ENCODE data around the gene TMEM44. TPM values are rescaled to one million over a fixed set of nuclear protein-coding genes. Genes with fewer than 3 reads are reported as not detected.

TMEM44 gene
- total and polyA plus RNA-seq, 2 donors (not counting 3 experiments of a cell fraction or from before 2014, with no cell fraction given) = 93.8 to 125 TPM

DNA sequence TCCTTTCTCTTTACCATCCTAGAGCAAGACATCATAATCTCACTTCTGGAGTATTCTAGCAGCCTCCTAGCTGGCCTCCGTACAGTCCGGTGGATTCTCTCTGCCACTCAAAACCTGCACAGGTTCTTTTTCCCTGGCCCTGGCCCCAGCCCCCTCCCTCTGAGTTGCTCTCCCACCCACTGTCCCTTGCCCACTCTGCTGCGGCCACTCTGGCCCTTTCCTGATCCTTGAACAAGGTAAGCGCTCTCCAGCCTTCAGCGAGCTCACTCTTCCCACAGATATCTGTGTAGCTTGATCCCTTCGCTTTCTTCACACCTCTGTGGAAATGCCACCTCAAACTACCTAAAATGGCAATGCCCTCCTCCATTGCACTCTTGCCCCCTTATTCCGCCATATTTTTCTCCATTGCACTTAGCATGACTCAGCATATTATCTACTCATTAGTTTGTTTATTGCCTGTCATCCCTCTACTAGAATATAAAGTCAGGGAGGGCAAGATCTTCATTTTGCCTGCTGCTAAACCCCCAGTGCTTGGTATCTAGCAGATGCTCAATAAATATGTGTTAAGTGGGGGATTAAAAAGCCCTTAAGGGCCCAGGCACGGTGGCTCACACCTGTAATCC lies 80.8 kb downstream of the TMEM44 start:
- H3K79me2 ChIP-seq (ENCODE audit: control insufficient read depth, insufficient read depth, low read length) = no peaks in the 10 kb centered on the region

More for the DNA sequence above, 80.8 kb downstream of the TMEM44 start:
- no peak overlapping the region for H3K27ac ChIP-seq (ENCODE audit: insufficient read depth, low read depth, low read length)
- no peaks in the 10 kb centered on the region for H3K9me3 ChIP-seq (replicated peaks; ENCODE audit: control insufficient read depth, insufficient read depth, low read length)
- H4K20me1 ChIP-seq (replicated peaks; ENCODE audit: control insufficient read depth, extremely low read depth, insufficient read depth, low read length) = no peaks in the 10 kb centered on the region
- DNase-seq (ENCODE audit: low read depth, low spot score) = no peak
- no peak overlapping the region for H3K4me3 ChIP-seq (replicated peaks in 1 of 3; ENCODE audit: insufficient read depth in 1 of 3, low read depth in 1 of 3, low read length in 3 of 3)
- H2AFZ ChIP-seq (ENCODE audit: low read depth, low read length) = no peak overlapping the region
- H3K36me3 ChIP-seq (ENCODE audit: control insufficient read depth in 2 of 2, extremely low read depth in 1 of 2, insufficient read depth in 2 of 2, low read length in 2 of 2) = no peaks in the 10 kb centered on the region
- no TSS peak for BruUV-seq (replicated peaks)
- H3K9ac ChIP-seq (replicated peaks; ENCODE audit: extremely low read depth, insufficient read depth, low read length) = no peak overlapping the region
- ChIA-PET POLR2A (no interaction called here), CTCF (no interaction called here)
- TF ChIP-seq POLR2A (IDR thresholded peaks at IDR 0.05; ENCODE audit: low read depth, low read length) (no peak), JUN (IDR thresholded peaks at IDR 0.05; ENCODE audit: borderline replicate concordance, insufficient read depth, insufficient read length, low read depth) (no peak), FOS (IDR thresholded peaks at IDR 0.05; ENCODE audit: borderline replicate concordance, insufficient read depth, low read length) (no peak), EZH2 (IDR thresholded peaks at IDR 0.05; ENCODE audit: borderline replicate concordance, low read depth, low read length, severe bottlenecking) (no peak), GATA2 (IDR thresholded peaks at IDR 0.05; ENCODE audit: insufficient read depth, insufficient read length, low read depth, low read length) (no peak)
- TF ChIP-seq, protein P1, sequence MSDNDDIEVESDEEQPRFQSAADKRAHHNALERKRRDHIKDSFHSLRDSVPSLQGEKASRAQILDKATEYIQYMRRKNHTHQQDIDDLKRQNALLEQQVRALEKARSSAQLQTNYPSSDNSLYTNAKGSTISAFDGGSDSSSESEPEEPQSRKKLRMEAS (IDR thresholded peaks at IDR 0.05; ENCODE audit: insufficient read depth, insufficient read length) = no peak
- TF ChIP-seq, protein P2, sequence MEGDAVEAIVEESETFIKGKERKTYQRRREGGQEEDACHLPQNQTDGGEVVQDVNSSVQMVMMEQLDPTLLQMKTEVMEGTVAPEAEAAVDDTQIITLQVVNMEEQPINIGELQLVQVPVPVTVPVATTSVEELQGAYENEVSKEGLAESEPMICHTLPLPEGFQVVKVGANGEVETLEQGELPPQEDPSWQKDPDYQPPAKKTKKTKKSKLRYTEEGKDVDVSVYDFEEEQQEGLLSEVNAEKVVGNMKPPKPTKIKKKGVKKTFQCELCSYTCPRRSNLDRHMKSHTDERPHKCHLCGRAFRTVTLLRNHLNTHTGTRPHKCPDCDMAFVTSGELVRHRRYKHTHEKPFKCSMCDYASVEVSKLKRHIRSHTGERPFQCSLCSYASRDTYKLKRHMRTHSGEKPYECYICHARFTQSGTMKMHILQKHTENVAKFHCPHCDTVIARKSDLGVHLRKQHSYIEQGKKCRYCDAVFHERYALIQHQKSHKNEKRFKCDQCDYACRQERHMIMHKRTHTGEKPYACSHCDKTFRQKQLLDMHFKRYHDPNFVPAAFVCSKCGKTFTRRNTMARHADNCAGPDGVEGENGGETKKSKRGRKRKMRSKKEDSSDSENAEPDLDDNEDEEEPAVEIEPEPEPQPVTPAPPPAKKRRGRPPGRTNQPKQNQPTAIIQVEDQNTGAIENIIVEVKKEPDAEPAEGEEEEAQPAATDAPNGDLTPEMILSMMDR (IDR thresholded peaks at IDR 0.05; ENCODE audit: extremely low read depth in 1 of 2, insufficient read depth in 1 of 2, low read depth in 1 of 2, low read length in 2 of 2) = no peak
- dilution Hi-C loops (cut with MboI; ENCODE audit: extremely low pct_ligation_motif_present, low sequenced_read_pairs) = no loop called here
- FAIRE-seq = no peak
- no peaks in the 10 kb centered on the region for H3K9me1 ChIP-seq (replicated peaks; ENCODE audit: control insufficient read depth, extremely low read depth, insufficient read depth, low read length)
- no peaks in the 10 kb centered on the region for H3K27me3 ChIP-seq (ENCODE audit: control insufficient read depth in 2 of 2, insufficient read depth in 2 of 2, low read length in 2 of 2)
- intact Hi-C loops (cut with micrococcal nuclease) = no loop called here
- H3K4me1 ChIP-seq (ENCODE audit: control insufficient read depth, extremely low read depth, insufficient read depth, low read length) = peaks cover 18% of the 10 kb centered on the region
- no peak overlapping the region for H3K4me2 ChIP-seq (ENCODE audit: insufficient read depth, low read length)
